HCT116 (cell line): Measurements from ENCODE around the gene LPAR3. TPM values are rescaled to one million over a fixed set of nuclear protein-coding genes. Genes with fewer than 3 reads are reported as not detected.

ENCODE experiments used
- ATAC-seq: fragments of 200-7000 bp; cut with Tn5 transposase; 2 replicates; pipeline ENCODE4 v1.9.1; 2020; ENCODE audit warnings: mild to moderate bottlenecking, moderate library complexity
- BruUV-seq: library from RNA; stranded (reverse); fragments of 400-500 nt; replicated peaks from 2 replicates; lab custom pipeline; 2021; lab: Mats Ljungman, UMichigan
- CTCF ChIA-PET: fragments of 300-600 bp; sonication (Branson Sonifier 250); formaldehyde crosslinking; loops from one replicate; lab custom pipeline; 2021; ENCODE audit warnings: antibody characterized with exemption; lab: Charles Lee
- POLR2A ChIA-PET: fragments of 300-600, 350-600 bp; sonication (Branson Sonifier 250); formaldehyde crosslinking; loops from one replicate; lab custom pipeline; 2021; ENCODE audit warnings: antibody characterized with exemption; lab: Charles Lee
- RAD21 ChIA-PET, 2 experiments: fragments of 300-600 bp; sonication (Branson Sonifier 250); formaldehyde crosslinking; loops; one replicate each; lab custom pipeline; 2023; ENCODE audit warnings: low total read pairs in 2 of 2; ENCODE audit not compliant: uncharacterized antibody in 2 of 2, unreplicated experiment in 2 of 2, low non-redundant PET in 1 of 2; lab: Charles Lee
- DNase-seq: peaks from one replicate; pipeline ENCODE4 v3.0.0-alpha.2; 2010; ENCODE audit warnings: low read depth, low spot score
- H2AFZ ChIP-seq: fragments of 200-600 bp; shearing (Covaris generic), sonication (generic); 2 replicates; pipeline ENCODE4 v1.6.1; 2017; ENCODE audit warnings: low read depth, mixed run types, mixed read lengths, antibody characterized with exemption, low read length; ENCODE audit not compliant: poor library complexity, severe bottlenecking
- H3K27ac ChIP-seq: 2 replicates; pipeline ENCODE4 v1.5.1; 2012; ENCODE audit warnings: low read depth, low read length
- H3K27me3 ChIP-seq: fragments of 200-600 bp; sonication (generic); 2 replicates; pipeline ENCODE4 v1.6.1; 2016; ENCODE audit warnings: mixed run types, low read length, mixed read lengths; ENCODE audit not compliant: insufficient read depth
- H3K36me3 ChIP-seq, 2 experiments: fragments of 200-500 bp in 1 of 2; fragments of 200-600 bp in 1 of 2; sonication (Bioruptor generic) in 1 of 2; sonication (generic) in 1 of 2; 2 replicates each; pipeline versions ENCODE4 v1.5.1 to v1.6.1; 2014 to 2016; ENCODE audit warnings: low read length in 2 of 2, inconsistent platforms in 1 of 2, mixed read lengths in 1 of 2, mixed run types in 1 of 2; ENCODE audit not compliant: insufficient read depth in 2 of 2, control insufficient read depth in 1 of 2
- H3K4me1 ChIP-seq, 2 experiments: fragments of 200-600 bp in 1 of 2; sonication (generic) in 1 of 2; 2 replicates each; pipeline versions ENCODE4 v1.5.1 to v1.6.1; 2012 to 2017; ENCODE audit warnings: low read length in 2 of 2, inconsistent platforms in 1 of 2, mild to moderate bottlenecking in 1 of 2, mixed read lengths in 1 of 2, mixed run types in 1 of 2, moderate library complexity in 1 of 2; ENCODE audit not compliant: insufficient read depth in 2 of 2, control insufficient read depth in 1 of 2
- H3K4me2 ChIP-seq: fragments of 200-600 bp; sonication (generic); 2 replicates; pipeline ENCODE4 v1.6.1; 2017; ENCODE audit warnings: mixed run types, low read length, mixed read lengths
- H3K4me3 ChIP-seq, 2 experiments: fragments of 200-600 bp in 1 of 2; sonication (generic) in 1 of 2; replicated peaks in 1 of 2; 2 replicates each; pipeline ENCODE4 v1.5.1; 2011 to 2016; ENCODE audit warnings: low read length in 2 of 2, control low read depth in 1 of 2, low read depth in 1 of 2, mild to moderate bottlenecking in 1 of 2, mixed read lengths in 1 of 2, mixed run types in 1 of 2
- H3K79me2 ChIP-seq: fragments of 200-600 bp; sonication (generic); 2 replicates; pipeline ENCODE4 v1.6.1; 2017; ENCODE audit warnings: mild to moderate bottlenecking, mixed run types, low read length, moderate library complexity, mixed read lengths; ENCODE audit not compliant: insufficient read depth
- H3K9ac ChIP-seq: fragments of 200-600 bp; sonication (generic); 2 replicates; pipeline ENCODE4 v1.6.1; 2016; ENCODE audit warnings: low read length, mixed read lengths
- H3K9me2 ChIP-seq: fragments of 200-600 bp; sonication (generic), shearing (Covaris generic); 2 replicates; pipeline ENCODE4 v1.6.1; 2017; ENCODE audit warnings: mixed run types, mild to moderate bottlenecking, moderate library complexity; ENCODE audit not compliant: insufficient read depth
- H3K9me3 ChIP-seq, 2 experiments: fragments of 200-500 bp in 1 of 2; fragments of 200-600 bp in 1 of 2; sonication (Bioruptor generic) in 1 of 2; sonication (generic) in 1 of 2; 2 replicates each; pipeline ENCODE4 v1.6.1; 2014 to 2017; ENCODE audit warnings: low read length in 2 of 2, mixed read lengths in 2 of 2, inconsistent platforms in 1 of 2, low read depth in 1 of 2, mild to moderate bottlenecking in 1 of 2, mixed run types in 1 of 2, moderate library complexity in 1 of 2; ENCODE audit not compliant: control insufficient read depth in 1 of 2, insufficient read depth in 1 of 2
- H4K20me1 ChIP-seq: fragments of 200-600 bp; sonication (generic), shearing (Covaris generic); 2 replicates; pipeline ENCODE4 v1.6.1; 2017; ENCODE audit warnings: mixed run types, mild to moderate bottlenecking, moderate library complexity; ENCODE audit not compliant: insufficient read depth
- EGR1 ChIP-seq: IDR thresholded peaks from 2 replicates; pipeline ENCODE4 v1.6.1; 2012; ENCODE audit warnings: low read depth
- ELF1 ChIP-seq: IDR thresholded peaks from 2 replicates; pipeline ENCODE4 v1.6.1; 2012; ENCODE audit warnings: low read depth, borderline replicate concordance
- EZH2phosphoT487 ChIP-seq: fragments of 200-600 bp; IDR thresholded peaks from 2 replicates; pipeline ENCODE4 v1.6.1; 2018; ENCODE audit warnings: antibody characterized with exemption, borderline replicate concordance
- JUND ChIP-seq: IDR thresholded peaks from 2 replicates; pipeline ENCODE4 v1.6.1; 2012
- RAD21 ChIP-seq: IDR thresholded peaks from 2 replicates; pipeline ENCODE4 v1.6.1; 2012; ENCODE audit warnings: low read depth, mild to moderate bottlenecking
- SIN3A ChIP-seq: IDR thresholded peaks from 2 replicates; pipeline ENCODE4 v1.6.1; 2012; ENCODE audit warnings: low read depth
- SRF ChIP-seq: IDR thresholded peaks from 2 replicates; pipeline ENCODE4 v1.6.1; 2012; ENCODE audit warnings: low read depth
- ZFX ChIP-seq: fragments of 450-650 bp; IDR thresholded peaks from 2 replicates; pipeline ENCODE4 v1.6.1; 2017
- intact Hi-C: fragments of 100-400 bp; cut with micrococcal nuclease; formaldehyde crosslinking; loops from 2 replicates; pipeline ENCODE4 v1.10.0; 2022
- total RNA-seq: library from RNA; stranded (reverse); gene quantifications from one replicate; pipeline ENCODE4 v1.2.1, GENCODE V29; 2021; ENCODE audit not compliant: unreplicated experiment
- TF ChIP-seq, protein P1 (sequence below): IDR thresholded peaks from 2 replicates; pipeline ENCODE4 v1.6.1; 2012
- TF ChIP-seq, protein P2 (sequence below): IDR thresholded peaks from 2 replicates; pipeline ENCODE4 v1.6.1; 2012; ENCODE audit warnings: low read depth

The LPAR3 gene
- total RNA-seq, 1 experiment from 2014 or later, result 27.2 TPM

DNA sequence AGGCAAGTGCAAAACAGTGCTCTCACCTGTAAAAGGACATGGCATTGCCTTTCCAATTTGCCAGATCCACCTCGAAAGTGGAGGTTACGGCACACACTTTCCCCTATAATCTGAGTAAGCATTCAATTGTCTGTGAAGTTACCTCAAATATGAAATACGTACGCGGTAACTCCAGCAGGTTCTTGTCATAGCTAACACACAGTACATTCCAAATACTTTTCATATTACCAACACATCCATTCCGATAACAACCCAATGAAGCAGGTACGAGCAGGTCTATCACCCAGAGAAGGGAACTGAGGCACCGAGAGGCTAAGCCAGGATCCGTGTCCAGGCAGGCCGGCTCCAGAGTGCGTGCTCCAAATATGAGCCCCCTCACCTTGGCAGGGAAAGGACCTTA, 46.8 kb upstream of the LPAR3 start:
- Histone ChIP-seq H3K27ac (no peak overlapping the region), H3K36me3 (no peaks in the 10 kb centered on the region), H3K4me1 (peaks cover 0 to 1% of the 10 kb centered on the region in 2 experiments; a peak in 1 of 4 replicates), H3K9me2 (no peaks in the 10 kb centered on the region), H3K9me3 (no peaks in the 10 kb centered on the region), H3K79me2 (no peaks in the 10 kb centered on the region), H3K4me3 (no peak overlapping the region), H3K27me3 (no peaks in the 10 kb centered on the region), H2AFZ (no peak overlapping the region), H3K9ac (no peak overlapping the region), H3K4me2 (no peak overlapping the region), H4K20me1 (no peaks in the 10 kb centered on the region)
- ChIA-PET RAD21 (no interaction called here), POLR2A (no interaction called here), CTCF (no interaction called here)
- TF ChIP-seq ZFX, result no peak
- TF ChIP-seq SRF, result no peak
- TF ChIP-seq, protein P1, sequence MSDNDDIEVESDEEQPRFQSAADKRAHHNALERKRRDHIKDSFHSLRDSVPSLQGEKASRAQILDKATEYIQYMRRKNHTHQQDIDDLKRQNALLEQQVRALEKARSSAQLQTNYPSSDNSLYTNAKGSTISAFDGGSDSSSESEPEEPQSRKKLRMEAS, result no peak
- no peak for TF ChIP-seq RAD21
- TF ChIP-seq JUND, result no peak
- TF ChIP-seq ELF1, result no peak
- no peak for TF ChIP-seq SIN3A
- TF ChIP-seq, protein P2, sequence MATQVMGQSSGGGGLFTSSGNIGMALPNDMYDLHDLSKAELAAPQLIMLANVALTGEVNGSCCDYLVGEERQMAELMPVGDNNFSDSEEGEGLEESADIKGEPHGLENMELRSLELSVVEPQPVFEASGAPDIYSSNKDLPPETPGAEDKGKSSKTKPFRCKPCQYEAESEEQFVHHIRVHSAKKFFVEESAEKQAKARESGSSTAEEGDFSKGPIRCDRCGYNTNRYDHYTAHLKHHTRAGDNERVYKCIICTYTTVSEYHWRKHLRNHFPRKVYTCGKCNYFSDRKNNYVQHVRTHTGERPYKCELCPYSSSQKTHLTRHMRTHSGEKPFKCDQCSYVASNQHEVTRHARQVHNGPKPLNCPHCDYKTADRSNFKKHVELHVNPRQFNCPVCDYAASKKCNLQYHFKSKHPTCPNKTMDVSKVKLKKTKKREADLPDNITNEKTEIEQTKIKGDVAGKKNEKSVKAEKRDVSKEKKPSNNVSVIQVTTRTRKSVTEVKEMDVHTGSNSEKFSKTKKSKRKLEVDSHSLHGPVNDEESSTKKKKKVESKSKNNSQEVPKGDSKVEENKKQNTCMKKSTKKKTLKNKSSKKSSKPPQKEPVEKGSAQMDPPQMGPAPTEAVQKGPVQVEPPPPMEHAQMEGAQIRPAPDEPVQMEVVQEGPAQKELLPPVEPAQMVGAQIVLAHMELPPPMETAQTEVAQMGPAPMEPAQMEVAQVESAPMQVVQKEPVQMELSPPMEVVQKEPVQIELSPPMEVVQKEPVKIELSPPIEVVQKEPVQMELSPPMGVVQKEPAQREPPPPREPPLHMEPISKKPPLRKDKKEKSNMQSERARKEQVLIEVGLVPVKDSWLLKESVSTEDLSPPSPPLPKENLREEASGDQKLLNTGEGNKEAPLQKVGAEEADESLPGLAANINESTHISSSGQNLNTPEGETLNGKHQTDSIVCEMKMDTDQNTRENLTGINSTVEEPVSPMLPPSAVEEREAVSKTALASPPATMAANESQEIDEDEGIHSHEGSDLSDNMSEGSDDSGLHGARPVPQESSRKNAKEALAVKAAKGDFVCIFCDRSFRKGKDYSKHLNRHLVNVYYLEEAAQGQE, result no peak
- TF ChIP-seq EGR1, result no peak
- no peak for TF ChIP-seq EZH2phosphoT487
- intact Hi-C loops, result loop anchor here (5.0 to 10.0 kb wide), 4 partner anchors 165 to 797 kb away; partner anchors contain the start of gene PRKACB
- DNase-seq (no peak), ATAC-seq (no peak)
- no TSS peak for BruUV-seq
